Gastrocnemius medialis (tissue), 4 donors: ENCODE measurements around the gene STKLD1. TPM values are rescaled to one million over a fixed set of nuclear protein-coding genes. Genes with fewer than 3 reads are reported as not detected.

Source experiments
- ATAC-seq, 2 donors: fragments of 150-250 bp; one replicate each; pipeline ENCODE4 v1.9.1; 2016
- DNase-seq, 2 donors: peaks; one replicate each; pipeline ENCODE4 v3.0.0-alpha.2; 2019
- H3K27ac ChIP-seq, 4 donors: fragments of 200-600 bp; sonication (generic); 1 replicate in 1 of 4; 2 replicates in 3 of 4; pipeline ENCODE4 v1.5.1; 2016 to 2018; ENCODE audit warnings: mild to moderate bottlenecking in 2 of 4, moderate library complexity in 1 of 4
- H3K27me3 ChIP-seq, 3 donors: fragments of 200-600 bp; sonication (generic) in 2 of 3; 1 replicate in 1 of 3; 2 replicates in 2 of 3; pipeline versions ENCODE4 v1.5.1 to v1.6.0; 2016 to 2019; ENCODE audit warnings: mild to moderate bottlenecking in 1 of 3, moderate library complexity in 1 of 3
- H3K36me3 ChIP-seq, 2 donors: fragments of 200-600 bp; sonication (generic) in 1 of 2; one replicate each; pipeline ENCODE4 v1.5.1; 2017 to 2018
- H3K4me1 ChIP-seq, 2 donors: fragments of 200-600 bp; sonication (generic) in 1 of 2; one replicate each; pipeline ENCODE4 v1.5.1; 2016 to 2017; ENCODE audit warnings: mild to moderate bottlenecking in 2 of 2
- H3K4me3 ChIP-seq, 4 donors: fragments of 200-600 bp; sonication (generic) in 3 of 4; 1 replicate in 1 of 4; 2 replicates in 3 of 4; pipeline ENCODE4 v1.5.1; 2016 to 2019; ENCODE audit warnings: mild to moderate bottlenecking in 2 of 4
- H3K9me3 ChIP-seq, 3 donors: fragments of 200-600 bp; sonication (generic) in 2 of 3; 1 replicate in 1 of 3; 2 replicates in 2 of 3; pipeline ENCODE4 v1.5.1; 2016 to 2019
- POLR2A ChIP-seq, 2 donors: fragments of 450-650 bp; IDR thresholded peaks; one replicate each; pipeline ENCODE4 v1.6.1; 2017; ENCODE audit warnings: antibody characterized with exemption in 2 of 2, mild to moderate bottlenecking in 2 of 2, moderate library complexity in 2 of 2
- in situ Hi-C, 4 donors: fragments of 200-750 bp; cut with MboI; loops; one replicate each; pipeline versions ENCODE4 v1.15.0 to v1.8.0; 2017; ENCODE audit warnings: low sequenced_read_pairs in 4 of 4
- intact Hi-C: fragments of 100-400 bp; cut with DNase I; formaldehyde crosslinking; loops from one replicate; pipeline ENCODE4 v1.15.1; 2023; ENCODE audit warnings: low total_unique reads
- total RNA-seq, 4 donors: library from RNA; depleted of rRNA; stranded (reverse); fragments of >200 nt; gene quantifications; one replicate each; pipeline versions ENCODE4 v1.1.0 to v1.2.3, GENCODE V29; 2016
- TF ChIP-seq, protein P1 (sequence below), 5 experiments: fragments of 450-650 bp in 3 of 5; fragments of 200-600 bp in 2 of 5; sonication (generic) in 2 of 5; IDR thresholded peaks in 4 of 5; conservative IDR thresholded peaks in 1 of 5; 1 replicate in 4 of 5; 2 replicates in 1 of 5; pipeline ENCODE4 v1.5.1; 2016 to 2019; ENCODE audit warnings: antibody characterized with exemption in 5 of 5, mild to moderate bottlenecking in 3 of 5, moderate library complexity in 3 of 5

Gene STKLD1
- total RNA-seq, 4 donors from 2014 or later: 0.35 to 1.4 (median 1.1) TPM; not detected in 1

DNA sequence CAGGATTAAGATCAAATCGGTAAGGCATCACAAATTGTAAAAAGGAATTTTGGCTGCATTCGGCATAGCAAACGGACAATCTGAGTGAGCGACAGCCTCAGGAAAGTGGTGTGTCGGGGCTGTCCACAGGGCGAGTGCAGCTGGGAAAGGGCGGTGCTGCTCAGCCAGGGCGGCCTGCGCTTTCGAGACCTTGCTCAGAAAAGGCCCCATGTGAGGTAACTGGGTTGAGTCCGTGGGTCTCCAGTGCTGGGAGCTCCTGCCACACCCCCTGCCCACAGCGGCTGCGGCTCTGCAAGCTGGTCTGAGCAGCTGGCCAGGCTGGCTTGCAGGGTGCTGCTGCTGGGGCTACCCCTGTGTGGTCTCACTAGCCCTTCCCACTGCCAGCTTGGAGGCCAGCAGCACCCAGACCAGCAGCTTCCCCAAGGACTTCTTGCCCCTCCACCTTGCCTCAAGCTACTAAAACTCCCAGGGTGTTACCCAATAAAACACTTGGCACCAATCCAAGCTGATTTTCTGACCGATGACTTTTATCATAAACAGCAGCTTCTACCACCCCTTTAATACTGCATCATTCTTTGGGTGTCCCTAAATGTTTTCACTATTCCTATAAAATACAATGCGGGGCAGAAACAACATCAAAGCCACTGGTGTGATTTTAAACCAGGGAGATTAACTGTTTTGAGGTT, 13.7 kb upstream of the STKLD1 start:
- no peak for ATAC-seq
- Histone ChIP-seq H3K27me3 (no peaks in the 10 kb centered on the region), H3K4me1 (peaks cover 0 to 11% of the 10 kb centered on the region in 2 donors), H3K9me3 (no peaks in the 10 kb centered on the region), H3K4me3 (no peak overlapping the region), H3K27ac (no peak overlapping the region), H3K36me3 (peaks cover 0 to 77% of the 10 kb centered on the region in 2 donors)
- intact Hi-C loops (no loop called here), in situ Hi-C loops (no loop called here)
- TF ChIP-seq, protein P1, sequence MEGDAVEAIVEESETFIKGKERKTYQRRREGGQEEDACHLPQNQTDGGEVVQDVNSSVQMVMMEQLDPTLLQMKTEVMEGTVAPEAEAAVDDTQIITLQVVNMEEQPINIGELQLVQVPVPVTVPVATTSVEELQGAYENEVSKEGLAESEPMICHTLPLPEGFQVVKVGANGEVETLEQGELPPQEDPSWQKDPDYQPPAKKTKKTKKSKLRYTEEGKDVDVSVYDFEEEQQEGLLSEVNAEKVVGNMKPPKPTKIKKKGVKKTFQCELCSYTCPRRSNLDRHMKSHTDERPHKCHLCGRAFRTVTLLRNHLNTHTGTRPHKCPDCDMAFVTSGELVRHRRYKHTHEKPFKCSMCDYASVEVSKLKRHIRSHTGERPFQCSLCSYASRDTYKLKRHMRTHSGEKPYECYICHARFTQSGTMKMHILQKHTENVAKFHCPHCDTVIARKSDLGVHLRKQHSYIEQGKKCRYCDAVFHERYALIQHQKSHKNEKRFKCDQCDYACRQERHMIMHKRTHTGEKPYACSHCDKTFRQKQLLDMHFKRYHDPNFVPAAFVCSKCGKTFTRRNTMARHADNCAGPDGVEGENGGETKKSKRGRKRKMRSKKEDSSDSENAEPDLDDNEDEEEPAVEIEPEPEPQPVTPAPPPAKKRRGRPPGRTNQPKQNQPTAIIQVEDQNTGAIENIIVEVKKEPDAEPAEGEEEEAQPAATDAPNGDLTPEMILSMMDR (IDR thresholded peaks at IDR 0.05 in 4 of 5, conservative IDR thresholded peaks at IDR 0.05 in 1 of 5): no peak
- no peak for TF ChIP-seq POLR2A (IDR thresholded peaks at IDR 0.05)
- DNase-seq: no peak

- Histone ChIP-seq H3K27ac (no peak overlapping the region), H3K36me3 (peaks cover 0 to 57% of the 10 kb centered on the region in 2 donors), H3K4me1 (peaks cover 38 to 39% of the 10 kb centered on the region in 2 donors), H3K4me3 (no peak overlapping the region), H3K27me3 (no peaks in the 10 kb centered on the region), H3K9me3 (no peaks in the 10 kb centered on the region)
- no peak for TF ChIP-seq POLR2A (IDR thresholded peaks at IDR 0.05)
- TF ChIP-seq, protein P1 (IDR thresholded peaks at IDR 0.05 in 4 of 5, conservative IDR thresholded peaks at IDR 0.05 in 1 of 5): no peak
- ATAC-seq: no peak
- in situ Hi-C loops: no loop called here
- intact Hi-C loops: no loop called here
- DNase-seq: no peak
Measured at GRCh38 chr9:133366435-133366834, 9.7 kb upstream of the STKLD1 start.

GRCh38 chr9:133367221-133367620, 8.9 kb upstream of the STKLD1 start:
- DNase-seq (no peak), ATAC-seq (no peak)
- no peak for TF ChIP-seq POLR2A (IDR thresholded peaks at IDR 0.05)
- TF ChIP-seq, protein P1 (IDR thresholded peaks at IDR 0.05 in 4 of 5, conservative IDR thresholded peaks at IDR 0.05 in 1 of 5): no peak
- Histone ChIP-seq H3K36me3 (peaks cover 0 to 49% of the 10 kb centered on the region in 2 donors), H3K27me3 (no peaks in the 10 kb centered on the region), H3K9me3 (no peaks in the 10 kb centered on the region), H3K4me3 (no peak overlapping the region), H3K27ac (no peak overlapping the region), H3K4me1 (peaks cover 46 to 47% of the 10 kb centered on the region in 2 donors)
- intact Hi-C loops (no loop called here), in situ Hi-C loops (no loop called here)

DNA sequence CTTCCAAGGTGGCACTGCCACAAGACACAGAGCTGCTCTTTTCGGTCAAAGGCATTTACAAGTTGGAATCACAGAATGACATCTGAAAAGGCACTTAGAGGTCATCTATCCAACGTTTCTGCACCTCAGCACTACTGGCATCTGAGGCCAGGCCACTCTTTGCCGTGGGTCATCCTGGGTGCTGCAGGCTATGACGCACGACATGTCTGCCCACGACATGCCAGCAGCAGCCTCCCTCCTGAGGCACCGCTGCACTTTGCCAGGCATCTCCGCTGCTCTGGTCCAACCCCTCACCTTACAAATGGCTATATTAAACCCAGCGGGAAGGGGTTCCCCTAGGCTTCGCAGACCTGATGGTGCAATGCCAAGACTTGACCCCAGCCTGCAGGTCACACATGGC, 8.4 kb upstream of the STKLD1 start:
- H3K4me1 ChIP-seq: peaks cover 51 to 52% of the 10 kb centered on the region in 2 donors
- H3K36me3 ChIP-seq: peaks cover 0 to 43% of the 10 kb centered on the region in 2 donors
- in situ Hi-C loops: no loop called here

More for the DNA sequence above, 8.4 kb upstream of the STKLD1 start:
- H3K27ac ChIP-seq: peak overlapping the region in 3 of 4 donors; percentile 7 to 56 (median 12)
- H3K4me3 ChIP-seq: no peak overlapping the region
- TF ChIP-seq, protein P1 (IDR thresholded peaks at IDR 0.05 in 4 of 5, conservative IDR thresholded peaks at IDR 0.05 in 1 of 5): no peak
- no peak for TF ChIP-seq POLR2A (IDR thresholded peaks at IDR 0.05)
- no peaks in the 10 kb centered on the region for H3K27me3 ChIP-seq
- intact Hi-C loops: no loop called here
- ATAC-seq (no peak), DNase-seq (no peak)
- no peaks in the 10 kb centered on the region for H3K9me3 ChIP-seq
